OCI-LY7 (cell line): ENCODE results near the gene RNF26. TPM values are rescaled to one million over a fixed set of nuclear protein-coding genes. Genes with fewer than 3 reads are reported as not detected.

Experiments
- BruUV-seq: library from RNA; stranded (reverse); fragments of 400-500 nt; replicated peaks from 2 replicates; lab custom pipeline; 2021; lab: Mats Ljungman, UMichigan
- CTCF ChIA-PET: fragments of 300-600 bp; sonication (Branson Sonifier 250); formaldehyde crosslinking; loops from one replicate; lab custom pipeline; 2022; ENCODE audit warnings: antibody characterized with exemption; ENCODE audit not compliant: unreplicated experiment; lab: Charles Lee
- POLR2A ChIA-PET: fragments of 300-600 bp; sonication (Branson Sonifier 250); formaldehyde crosslinking; loops from one replicate; lab custom pipeline; 2022; ENCODE audit warnings: antibody characterized with exemption; lab: Charles Lee
- DNase-seq: peaks from one replicate; pipeline ENCODE4 v3.0.0-alpha.2; 2015; ENCODE audit warnings: low spot score
- H2AFZ ChIP-seq: fragments of 200-600 bp; sonication (generic), shearing (Covaris generic); 2 replicates; pipeline ENCODE4 v1.6.1; 2014; ENCODE audit warnings: mild to moderate bottlenecking, antibody characterized with exemption, low read length, moderate library complexity
- H3K27ac ChIP-seq: fragments of 200-600 bp; sonication (generic); 2 replicates; pipeline ENCODE4 v1.5.1; 2014; ENCODE audit warnings: mixed run types, low read depth, mild to moderate bottlenecking, moderate library complexity, low read length, inconsistent platforms; ENCODE audit not compliant: poor library complexity, severe bottlenecking
- H3K36me3 ChIP-seq: fragments of 200-600 bp; sonication (generic); 2 replicates; pipeline ENCODE4 v1.6.1; 2014; ENCODE audit warnings: mild to moderate bottlenecking, antibody characterized with exemption, low read length, moderate library complexity, mixed read lengths; ENCODE audit not compliant: insufficient read depth
- H3K4me1 ChIP-seq: fragments of 200-600 bp; sonication (generic); 2 replicates; pipeline ENCODE4 v1.5.1; 2014; ENCODE audit warnings: mild to moderate bottlenecking, low read length; ENCODE audit not compliant: insufficient read depth, poor library complexity, severe bottlenecking
- H3K4me2 ChIP-seq: fragments of 200-600 bp; sonication (generic); 2 replicates; pipeline ENCODE4 v1.6.1; 2014; ENCODE audit warnings: mild to moderate bottlenecking, low read length
- H3K4me3 ChIP-seq: fragments of 200-600 bp; sonication (generic); 2 replicates; pipeline ENCODE4 v1.5.1; 2014; ENCODE audit warnings: mild to moderate bottlenecking, low read depth, low read length; ENCODE audit not compliant: poor library complexity, severe bottlenecking
- H3K79me2 ChIP-seq: fragments of 200-600 bp; sonication (generic); 2 replicates; pipeline ENCODE4 v1.6.1; 2016; ENCODE audit warnings: low read depth, mild to moderate bottlenecking, low read length, moderate library complexity, mixed read lengths; ENCODE audit not compliant: insufficient read depth
- H3K9me2 ChIP-seq: fragments of 200-600 bp; sonication (generic); 2 replicates; pipeline ENCODE4 v1.6.1; 2016; ENCODE audit warnings: mild to moderate bottlenecking, low read length, mixed read lengths; ENCODE audit not compliant: insufficient read depth
- H3K9me3 ChIP-seq: fragments of 200-600 bp; sonication (generic); 2 replicates; pipeline ENCODE4 v1.6.1; 2014; ENCODE audit warnings: mild to moderate bottlenecking, mixed run types, low read length, mixed read lengths
- H4K20me1 ChIP-seq: fragments of 200-600 bp; sonication (generic); 2 replicates; pipeline ENCODE4 v1.6.1; 2014; ENCODE audit warnings: mild to moderate bottlenecking, antibody characterized with exemption, low read length, moderate library complexity, mixed read lengths; ENCODE audit not compliant: insufficient read depth
- CTCF ChIP-seq: fragments of 200-600 bp; sonication (generic); conservative IDR thresholded peaks from 2 replicates; pipeline ENCODE4 v1.5.1; 2014; ENCODE audit warnings: mild to moderate bottlenecking, antibody characterized with exemption, low read length, moderate library complexity, mixed read lengths
- EZH2phosphoT487 ChIP-seq: fragments of 200-600 bp; sonication (generic); IDR thresholded peaks from 2 replicates; pipeline ENCODE4 v1.6.1; 2018; ENCODE audit warnings: low read depth, borderline replicate concordance, mild to moderate bottlenecking, mixed run types, antibody characterized with exemption, low read length, moderate library complexity, mixed read lengths
- intact Hi-C: fragments of 100-400 bp; cut with micrococcal nuclease; formaldehyde crosslinking; loops from one replicate; pipeline ENCODE4 v1.10.0; 2022; ENCODE audit not compliant: unreplicated experiment
- total RNA-seq, 2 experiments: library from RNA; depleted of rRNA in 1 of 2; stranded (reverse); fragments of >200 nt in 1 of 2; shearing (Covaris generic) in 1 of 2; gene quantifications; 2 replicates each; pipeline ENCODE4 v1.2.3, GENCODE V29; 2014 to 2022

Gene RNF26
- total RNA-seq, 2 experiments from 2014 or later: 13.9 to 52.5 TPM

DNA sequence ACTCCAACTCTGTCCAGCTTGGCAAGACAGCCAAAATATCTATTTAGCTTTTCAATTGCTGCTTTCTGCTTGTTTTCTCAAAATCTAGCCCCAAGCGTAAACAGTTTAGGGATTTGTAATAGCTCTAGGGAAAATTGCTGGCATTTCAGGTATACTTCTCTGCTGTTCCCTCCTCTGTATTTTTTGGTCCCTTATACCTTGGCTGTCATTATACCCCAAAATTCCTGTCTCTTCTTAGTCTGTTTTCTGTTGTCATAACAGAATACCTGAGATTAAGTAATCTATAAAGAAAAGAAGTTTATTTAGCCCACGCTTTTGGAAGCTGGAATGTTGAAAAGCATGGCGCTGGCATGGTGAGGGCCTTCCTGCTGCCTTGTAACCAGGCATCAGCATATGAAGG is 40.9 kb upstream of the RNF26 start:
- peaks cover 6% of the 10 kb centered on the region; the same call in 1 of the 2 replicates for H3K9me3 ChIP-seq
- no TSS peak for BruUV-seq
- no peak overlapping the region for H3K27ac ChIP-seq
- peaks cover 74% of the 10 kb centered on the region for H3K36me3 ChIP-seq
- no peaks in the 10 kb centered on the region for H3K4me1 ChIP-seq
- H3K4me2 ChIP-seq: no peak overlapping the region
- no peaks in the 10 kb centered on the region for H3K9me2 ChIP-seq
- no peaks in the 10 kb centered on the region for H3K79me2 ChIP-seq
- intact Hi-C loops: no loop called here
- DNase-seq: no peak
- H2AFZ ChIP-seq: no peak overlapping the region
- ChIA-PET CTCF (no interaction called here), POLR2A (no interaction called here)
- H3K4me3 ChIP-seq: no peak overlapping the region
- TF ChIP-seq EZH2phosphoT487 (no peak), CTCF (no peak)
- no peaks in the 10 kb centered on the region for H4K20me1 ChIP-seq

DNA sequence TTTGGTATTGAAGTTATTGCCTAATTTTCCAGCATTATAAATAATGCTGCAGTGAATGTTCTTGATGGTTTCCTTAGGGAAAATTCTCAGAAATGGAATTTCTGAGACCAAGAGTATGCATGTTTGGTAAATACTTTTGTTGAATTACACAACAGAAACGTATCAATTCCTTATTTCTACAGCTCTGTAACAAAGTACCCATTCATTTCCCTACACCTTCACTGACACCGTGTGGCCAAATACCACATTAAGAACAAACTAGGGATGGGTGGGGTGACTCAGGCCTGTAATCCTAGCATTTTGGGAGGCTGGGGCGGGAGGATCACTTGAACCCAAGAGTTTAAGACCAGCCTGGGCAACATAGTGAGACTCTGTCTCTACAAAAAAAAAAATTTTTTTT is 39.1 kb upstream of the RNF26 start:
- no TSS peak for BruUV-seq
- intact Hi-C loops: no loop called here
- no peak overlapping the region for H3K27ac ChIP-seq
- H3K36me3 ChIP-seq: peaks cover 74% of the 10 kb centered on the region
- no peaks in the 10 kb centered on the region for H3K4me1 ChIP-seq
- H3K79me2 ChIP-seq: no peaks in the 10 kb centered on the region
- peak; percentile 26 for DNase-seq
- ChIA-PET CTCF (no interaction called here), POLR2A (no interaction called here)
- H4K20me1 ChIP-seq: no peaks in the 10 kb centered on the region
- H3K9me3 ChIP-seq: peaks cover 6% of the 10 kb centered on the region; the same call in 1 of the 2 replicates
- H3K4me2 ChIP-seq: no peak overlapping the region
- H2AFZ ChIP-seq: no peak overlapping the region
- TF ChIP-seq EZH2phosphoT487 (no peak), CTCF (peak; percentile 63)
- no peaks in the 10 kb centered on the region for H3K9me2 ChIP-seq
- no peak overlapping the region for H3K4me3 ChIP-seq

DNA sequence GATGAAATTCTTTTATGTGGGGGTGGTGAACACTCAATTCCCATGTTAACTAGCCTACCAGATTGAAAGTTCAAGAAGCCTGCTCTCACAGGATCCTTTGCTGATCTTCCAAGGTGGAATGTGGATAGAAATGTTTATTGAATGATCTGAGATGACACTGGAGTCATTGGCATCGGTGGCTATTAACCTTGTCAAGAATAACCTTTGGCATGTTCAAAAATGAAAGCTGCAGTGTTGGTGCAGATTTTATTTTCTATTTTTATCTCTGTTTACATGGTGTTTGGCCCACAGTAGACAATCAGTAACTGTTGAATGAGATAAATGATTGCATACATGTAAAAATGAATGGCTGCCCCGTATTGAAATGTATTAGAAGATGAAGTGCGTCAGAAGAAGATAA is 36.4 kb upstream of the RNF26 start:
- Histone ChIP-seq H3K4me3 (no peak overlapping the region), H3K9me2 (no peaks in the 10 kb centered on the region), H3K79me2 (no peaks in the 10 kb centered on the region), H3K4me1 (no peaks in the 10 kb centered on the region), H2AFZ (no peak overlapping the region), H3K27ac (no peak overlapping the region), H3K36me3 (peaks cover 84% of the 10 kb centered on the region), H3K4me2 (no peak overlapping the region), H3K9me3 (no peaks in the 10 kb centered on the region), H4K20me1 (no peaks in the 10 kb centered on the region)
- BruUV-seq: no TSS peak
- CTCF ChIA-PET: interaction anchor here (0.8 kb wide), 1 partner anchor 101 kb away, joined by 3 read pairs; no protein-coding TSS in a partner anchor
- DNase-seq: no peak
- POLR2A ChIA-PET: no interaction called here
- TF ChIP-seq EZH2phosphoT487: no peak
- no peak for TF ChIP-seq CTCF
- intact Hi-C loops: no loop called here
